Skin epidermis (tissue), 12 donors: ENCODE results near the gene ERC2.

Experiments
- H3K27ac ChIP-seq, 21 experiments: fragments of 200-600 bp; sonication (generic) in 11 of 21; one replicate each; pipeline ENCODE4 v1.5.0; 2020; ENCODE audit warnings: mild to moderate bottlenecking in 3 of 21, inconsistent platforms in 2 of 21, moderate library complexity in 2 of 21
- H3K4me3 ChIP-seq, 7 experiments: fragments of 200-600 bp; sonication (generic) in 2 of 7; one replicate each; pipeline ENCODE4 v1.5.0; 2020; ENCODE audit warnings: inconsistent platforms in 2 of 7, mild to moderate bottlenecking in 2 of 7, moderate library complexity in 1 of 7

The ERC2 gene

GRCh38 chr3:56443372-56443771 lies 24.9 kb downstream of the ERC2 start:
- no peak overlapping the region for H3K4me3 ChIP-seq
- no peak overlapping the region for H3K27ac ChIP-seq

DNA sequence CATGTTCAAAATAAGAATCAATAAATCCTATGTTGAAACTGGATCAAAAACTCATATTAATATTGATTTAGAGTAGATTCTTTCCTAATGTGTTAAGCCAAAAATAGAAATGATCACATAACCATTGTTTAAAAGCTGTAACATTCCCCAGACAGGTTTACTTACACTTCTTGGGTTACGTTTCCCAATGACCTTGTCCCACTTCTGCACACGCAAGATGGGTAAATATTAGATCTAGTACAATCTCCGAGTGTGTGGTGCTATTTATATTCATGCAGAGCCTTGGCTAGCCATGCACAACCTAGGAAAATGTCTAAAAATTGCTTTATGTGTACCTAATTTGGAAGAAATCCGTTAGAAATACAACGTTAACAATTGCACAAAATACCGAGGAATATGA lies 39.6 kb downstream of the ERC2 start:
- Histone ChIP-seq H3K4me3 (no peak overlapping the region), H3K27ac (no peak overlapping the region)

DNA sequence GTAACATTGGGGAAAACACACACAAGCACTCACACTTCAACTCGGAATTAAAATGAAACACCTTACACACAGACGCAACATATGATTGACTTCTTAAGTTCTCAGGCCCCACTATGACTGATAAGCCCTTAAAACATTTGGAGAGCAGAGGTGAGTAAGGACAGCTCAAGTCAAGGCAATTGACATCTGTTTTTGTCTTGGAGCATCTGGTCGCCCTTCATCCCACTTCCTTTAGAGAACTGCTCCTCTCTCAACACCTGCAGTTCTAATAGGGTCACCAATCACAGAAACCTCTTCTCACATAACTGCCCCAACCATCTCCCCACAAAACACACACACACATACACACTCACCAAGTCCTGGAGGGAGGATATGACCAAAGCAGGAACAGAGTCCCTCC lies 43.4 kb downstream of the ERC2 start:
- no peak overlapping the region for H3K4me3 ChIP-seq
- H3K27ac ChIP-seq, result no peak overlapping the region

DNA sequence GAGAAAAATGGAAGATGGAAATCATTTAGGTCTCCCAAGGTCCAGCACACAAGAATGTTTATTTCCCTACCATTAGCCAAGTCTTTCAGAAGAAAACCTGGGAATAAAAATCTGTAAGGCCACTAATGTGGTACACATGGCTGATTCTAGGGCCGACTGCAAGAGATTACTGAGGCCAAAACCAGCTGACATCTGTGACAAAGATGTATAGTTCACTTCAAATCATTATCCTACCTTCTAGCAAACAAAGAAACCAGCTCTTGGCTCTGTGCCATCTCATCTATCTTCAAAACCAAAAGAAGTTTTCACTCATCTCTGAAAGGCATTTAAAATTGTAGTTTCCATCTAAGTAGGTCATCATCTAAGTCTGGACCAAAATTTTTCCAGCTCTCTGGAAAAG lies 43.9 kb downstream of the ERC2 start:
- no peak overlapping the region for H3K4me3 ChIP-seq
- H3K27ac ChIP-seq, result no peak overlapping the region

DNA sequence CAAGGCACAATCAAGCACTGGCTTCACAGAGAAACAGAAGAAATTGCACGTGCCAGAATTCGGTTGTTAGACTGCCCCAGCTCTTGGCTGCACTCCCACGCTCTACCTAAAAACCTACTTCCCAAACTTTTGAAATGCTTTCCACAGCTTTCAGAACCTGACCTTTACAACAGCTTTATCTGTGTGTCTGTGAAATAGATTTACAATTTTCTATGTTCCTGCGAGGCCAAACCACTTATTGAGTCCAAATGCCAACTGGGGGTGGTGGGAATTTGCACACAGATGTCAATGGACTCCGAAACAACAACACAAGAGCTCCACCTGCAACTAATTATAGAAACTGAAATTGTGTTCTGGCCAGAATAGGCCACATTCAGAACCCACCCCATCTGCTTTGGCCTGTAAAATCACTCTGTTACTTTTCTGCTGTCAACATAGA lies 44.6 kb downstream of the ERC2 start:
- H3K27ac ChIP-seq, result peak overlapping the region in 1 of 21 experiments; percentile 33
- H3K4me3 ChIP-seq, result no peak overlapping the region

- H3K27ac ChIP-seq, result no peak overlapping the region
- no peak overlapping the region for H3K4me3 ChIP-seq
These were observed 46.0 kb downstream of the ERC2 start for GRCh38 chr3:56422316-56422715.

- Histone ChIP-seq H3K4me3 (no peak overlapping the region), H3K27ac (no peak overlapping the region)
These were observed 47.1 kb downstream of the ERC2 start for GRCh38 chr3:56421205-56421604.

DNA sequence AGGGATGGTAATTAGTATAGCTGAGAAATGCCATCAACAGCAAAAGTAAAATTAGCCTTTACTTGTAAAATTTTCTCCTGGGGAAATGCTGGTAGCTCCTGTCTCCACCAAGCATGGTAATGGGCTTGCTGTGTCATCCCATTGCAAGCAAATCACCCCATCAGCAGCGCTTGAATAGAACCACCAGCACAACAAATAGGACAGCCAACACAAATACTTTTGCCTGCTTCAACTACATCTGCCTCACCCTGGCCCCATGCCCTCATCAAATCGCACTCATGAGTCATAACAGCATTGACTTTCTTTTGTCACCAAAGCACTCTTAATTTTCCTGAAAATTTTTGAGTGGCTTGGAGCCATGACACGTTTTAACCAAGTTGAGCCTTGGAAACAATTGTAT lies 52.6 kb downstream of the ERC2 start:
- Histone ChIP-seq H3K4me3 (no peak overlapping the region), H3K27ac (no peak overlapping the region)

- Histone ChIP-seq H3K27ac (no peak overlapping the region), H3K4me3 (no peak overlapping the region)
These were observed 54.4 kb downstream of the ERC2 start for GRCh38 chr3:56413911-56414310.

DNA sequence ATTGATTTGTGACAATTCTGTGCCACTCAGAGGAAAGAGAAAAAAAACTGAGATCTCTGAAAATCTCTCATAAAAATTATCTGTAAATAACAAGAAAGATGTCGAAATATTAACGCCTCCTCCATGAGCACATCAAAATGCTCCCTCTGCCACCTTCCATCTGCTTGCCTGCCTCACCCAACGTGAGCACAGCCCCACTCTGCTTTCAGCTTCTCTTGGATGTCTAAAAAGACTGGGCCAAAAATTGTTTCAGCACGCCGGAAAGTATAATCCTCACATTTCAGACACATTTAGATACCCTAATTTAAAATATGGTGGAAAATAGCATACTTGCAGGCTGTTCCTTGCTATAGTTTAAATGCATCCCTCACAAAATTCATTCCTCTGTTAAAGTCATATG lies 57.1 kb downstream of the ERC2 start:
- H3K4me3 ChIP-seq, result no peak overlapping the region
- no peak overlapping the region for H3K27ac ChIP-seq

DNA sequence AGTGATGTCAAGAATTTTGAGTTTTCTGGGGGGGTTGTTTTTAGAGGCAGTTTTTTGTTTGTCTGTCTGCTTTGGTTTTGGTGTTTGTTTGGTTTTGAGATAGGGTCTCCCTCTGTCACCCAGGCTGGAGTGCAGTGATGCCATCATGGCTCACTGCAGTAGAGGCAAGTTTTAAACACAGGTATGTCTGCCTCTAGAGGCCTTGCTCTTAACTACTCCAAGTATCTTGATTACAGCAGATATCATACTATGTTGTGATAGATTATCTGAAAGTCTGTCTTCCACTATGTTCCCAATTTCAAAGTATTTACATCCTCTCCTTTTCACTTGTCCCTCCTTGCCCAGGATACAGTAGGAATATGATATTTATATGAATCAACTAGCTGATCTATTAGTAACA lies 57.7 kb downstream of the ERC2 start:
- Histone ChIP-seq H3K27ac (no peak overlapping the region), H3K4me3 (no peak overlapping the region)

DNA sequence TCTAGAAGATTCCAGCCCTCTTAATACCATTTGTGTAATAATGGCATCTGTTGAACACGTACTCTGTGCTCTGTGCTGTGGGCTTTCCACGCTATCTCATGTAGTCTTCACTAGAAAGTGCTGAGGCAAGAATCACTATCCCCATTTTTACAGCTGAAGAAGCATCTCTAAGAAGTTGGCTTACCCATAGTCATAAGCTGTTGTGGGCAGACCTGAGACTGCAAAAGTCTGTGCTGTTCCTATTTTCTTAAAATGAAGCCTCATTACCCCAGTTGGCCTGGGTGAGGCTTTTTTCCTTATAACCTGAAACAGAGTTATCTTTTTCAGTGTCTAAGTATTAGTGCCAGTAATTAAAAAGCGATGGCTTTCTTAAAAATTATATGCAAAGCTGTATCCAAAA lies 58.5 kb downstream of the ERC2 start:
- no peak overlapping the region for H3K4me3 ChIP-seq
- no peak overlapping the region for H3K27ac ChIP-seq

DNA sequence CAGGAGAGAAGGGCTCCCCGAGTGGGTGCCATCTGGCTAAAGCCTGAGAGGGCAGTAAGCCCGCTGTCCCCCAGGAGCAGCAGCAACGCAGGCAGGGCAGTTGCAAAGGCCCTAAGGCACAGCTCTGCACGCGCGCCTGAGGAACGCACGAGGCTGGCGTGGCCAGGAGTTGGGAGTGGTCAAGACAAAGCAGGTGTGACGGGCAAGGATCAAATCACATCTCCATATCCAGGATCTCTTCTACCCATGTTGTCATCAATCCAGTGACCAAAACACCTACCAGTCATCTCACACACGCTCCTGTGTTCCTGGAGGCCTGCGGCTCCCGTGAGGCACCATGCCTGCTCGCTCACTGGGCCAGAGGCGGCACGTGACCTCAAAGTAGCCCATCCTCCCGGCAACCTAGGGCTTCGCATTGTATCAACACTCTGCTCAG lies 59.5 kb downstream of the ERC2 start:
- no peak overlapping the region for H3K27ac ChIP-seq

GRCh38 chr3:56406826-56407515 lies 61.3 kb downstream of the ERC2 start:
- Histone ChIP-seq H3K4me3 (no peak overlapping the region), H3K27ac (no peak overlapping the region)

More for the DNA sequence above, 59.5 kb downstream of the ERC2 start:
- H3K4me3 ChIP-seq, result no peak overlapping the region

GRCh38 chr3:56404884-56405283 lies 63.4 kb downstream of the ERC2 start:
- Histone ChIP-seq H3K27ac (no peak overlapping the region), H3K4me3 (no peak overlapping the region)

GRCh38 chr3:56398659-56399058 lies 69.6 kb downstream of the ERC2 start:
- Histone ChIP-seq H3K27ac (no peak overlapping the region), H3K4me3 (no peak overlapping the region)

- no peak overlapping the region for H3K4me3 ChIP-seq
- H3K27ac ChIP-seq, result no peak overlapping the region
These were observed 70.5 kb downstream of the ERC2 start for GRCh38 chr3:56397798-56398197.

GRCh38 chr3:56389183-56389830 lies 79.0 kb downstream of the ERC2 start:
- Histone ChIP-seq H3K27ac (no peak overlapping the region), H3K4me3 (no peak overlapping the region)

- no peak overlapping the region for H3K4me3 ChIP-seq
These were observed 85.2 kb downstream of the ERC2 start for GRCh38 chr3:56383092-56383491.

DNA sequence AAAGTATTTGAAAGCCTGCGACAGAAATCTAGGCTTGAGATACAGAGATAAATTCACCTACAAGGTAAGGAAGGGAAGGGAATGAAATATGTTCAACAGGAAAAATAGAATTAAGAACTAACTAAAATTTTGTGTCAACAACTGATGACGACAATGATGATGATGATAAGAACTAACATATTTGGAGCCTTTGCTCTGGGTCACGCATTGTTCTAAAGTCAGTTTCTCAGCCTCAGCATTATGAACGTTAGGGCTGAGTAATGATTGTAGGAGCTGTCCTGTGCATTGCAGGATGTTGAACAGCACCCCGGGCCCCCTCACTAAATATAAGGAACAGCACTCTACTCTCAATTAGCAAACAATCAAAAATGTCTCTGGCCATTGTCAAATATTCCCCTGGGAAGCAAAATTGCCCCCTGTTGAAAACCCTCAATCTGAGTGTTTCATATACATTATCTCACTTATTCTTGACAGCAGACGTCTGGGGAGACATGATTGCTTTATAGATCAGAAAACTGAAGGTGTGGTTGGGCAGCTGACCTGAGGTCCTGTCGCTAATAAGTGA lies 88.5 kb downstream of the ERC2 start:
- H3K27ac ChIP-seq, result no peak overlapping the region
- no peak overlapping the region for H3K4me3 ChIP-seq

More at GRCh38 chr3:56383092-56383491, 85.2 kb downstream of the ERC2 start:
- no peak overlapping the region for H3K27ac ChIP-seq

DNA sequence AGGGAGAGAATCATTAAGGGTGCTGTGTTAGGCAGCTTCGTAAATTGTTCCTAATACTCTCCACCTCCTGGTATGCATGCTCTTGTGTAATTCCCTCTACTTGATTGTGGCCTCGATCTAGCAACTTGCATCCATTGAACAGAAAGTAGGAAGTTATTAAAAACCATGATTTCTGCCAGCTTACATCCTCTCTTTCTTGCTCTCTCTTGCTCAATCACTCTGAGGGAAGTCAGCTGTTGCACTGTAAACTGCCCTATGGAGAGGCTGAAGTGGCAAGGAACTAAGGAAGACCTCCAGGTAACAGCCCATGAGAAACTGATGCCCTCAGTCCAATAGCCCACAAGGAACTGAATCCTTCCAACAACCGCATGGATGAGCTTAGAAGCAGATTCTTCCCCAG lies 92.6 kb downstream of the ERC2 start:
- H3K4me3 ChIP-seq, result no peak overlapping the region
- H3K27ac ChIP-seq, result no peak overlapping the region
